GM20000 (cell line): Measurements from ENCODE around the gene ARID3A.
"Not testable (repeated sequence)": the region's sequence is repeated elsewhere in the genome, so short reads cannot be mapped to it uniquely, and the experiment has no call there.

ENCODE experiments used
- DNase-seq: peaks from one replicate; pipeline ENCODE4 v3.0.0; 2012; ENCODE audit warnings: low spot score
- TF ChIP-seq, protein P1 (sequence below): IDR thresholded peaks from 2 replicates; pipeline ENCODE4 v1.5.1; 2012; ENCODE audit warnings: mild to moderate bottlenecking, control low read depth; ENCODE audit errors: extremely low read depth, missing control alignments

ARID3A gene

GRCh38 chr19:888581-889385 is 37.1 kb upstream of the ARID3A start:
- peak; percentile 74 for DNase-seq
- TF ChIP-seq, protein P1, sequence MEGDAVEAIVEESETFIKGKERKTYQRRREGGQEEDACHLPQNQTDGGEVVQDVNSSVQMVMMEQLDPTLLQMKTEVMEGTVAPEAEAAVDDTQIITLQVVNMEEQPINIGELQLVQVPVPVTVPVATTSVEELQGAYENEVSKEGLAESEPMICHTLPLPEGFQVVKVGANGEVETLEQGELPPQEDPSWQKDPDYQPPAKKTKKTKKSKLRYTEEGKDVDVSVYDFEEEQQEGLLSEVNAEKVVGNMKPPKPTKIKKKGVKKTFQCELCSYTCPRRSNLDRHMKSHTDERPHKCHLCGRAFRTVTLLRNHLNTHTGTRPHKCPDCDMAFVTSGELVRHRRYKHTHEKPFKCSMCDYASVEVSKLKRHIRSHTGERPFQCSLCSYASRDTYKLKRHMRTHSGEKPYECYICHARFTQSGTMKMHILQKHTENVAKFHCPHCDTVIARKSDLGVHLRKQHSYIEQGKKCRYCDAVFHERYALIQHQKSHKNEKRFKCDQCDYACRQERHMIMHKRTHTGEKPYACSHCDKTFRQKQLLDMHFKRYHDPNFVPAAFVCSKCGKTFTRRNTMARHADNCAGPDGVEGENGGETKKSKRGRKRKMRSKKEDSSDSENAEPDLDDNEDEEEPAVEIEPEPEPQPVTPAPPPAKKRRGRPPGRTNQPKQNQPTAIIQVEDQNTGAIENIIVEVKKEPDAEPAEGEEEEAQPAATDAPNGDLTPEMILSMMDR = no peak

- DNase-seq = no peak
- TF ChIP-seq, protein P1 = no peak
Measured at GRCh38 chr19:889662-890295, 36.1 kb upstream of the ARID3A start.

DNA sequence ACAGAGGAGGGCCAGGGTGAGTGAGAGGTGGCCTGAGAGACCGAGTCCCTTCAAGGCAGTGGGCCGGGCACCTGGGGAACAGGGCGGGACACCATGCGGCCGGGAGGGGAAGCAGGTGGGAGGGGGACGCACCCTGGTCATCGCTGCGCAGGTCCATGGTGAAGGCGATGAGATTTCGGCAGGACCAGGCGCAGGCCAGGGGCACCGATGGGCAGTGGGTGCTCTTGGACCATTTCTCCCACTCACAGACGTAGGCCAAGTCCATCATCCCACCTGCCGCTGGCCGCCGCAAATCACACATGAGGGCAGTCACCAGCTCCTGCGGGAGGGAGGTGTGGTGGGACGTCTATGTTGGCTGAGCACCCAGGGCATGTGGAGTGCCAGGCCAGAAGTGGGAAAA is 35.0 kb upstream of the ARID3A start:
- DNase-seq = no peak
- TF ChIP-seq, protein P1 = no peak

- DNase-seq = not testable (repeated sequence)
Measured at GRCh38 chr19:891421-892200, 34.2 kb upstream of the ARID3A start.

DNA sequence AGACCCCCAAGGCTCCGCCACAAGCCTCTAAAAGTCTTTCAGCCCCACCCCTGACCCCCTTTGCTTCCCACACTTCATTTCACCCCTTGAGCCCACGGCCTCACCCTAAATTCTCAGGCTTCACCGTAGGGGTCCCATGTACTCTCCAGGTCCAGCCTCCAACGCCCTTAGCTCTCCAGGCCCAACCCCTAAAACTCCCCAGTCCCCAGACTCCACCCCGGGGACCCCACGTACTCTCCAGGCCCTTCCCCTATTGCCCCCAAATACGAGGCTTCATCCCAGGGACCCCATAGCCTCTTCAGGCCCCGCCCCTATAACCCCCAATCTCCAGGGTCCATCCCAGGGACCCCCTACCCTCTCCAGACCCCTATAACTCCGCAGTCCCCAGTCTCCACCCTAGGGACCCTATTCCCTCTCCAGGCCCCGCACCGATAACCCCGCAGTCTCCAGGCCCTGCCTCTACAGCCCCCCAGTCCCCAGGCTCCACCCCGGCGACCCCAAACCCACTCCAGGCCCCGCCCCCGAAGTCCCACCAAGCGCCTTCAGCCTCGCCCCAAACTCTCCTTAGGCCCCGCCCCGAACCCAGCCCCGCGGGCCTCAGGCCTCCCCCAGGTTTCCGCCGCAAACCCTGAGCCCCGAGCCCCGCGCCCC is 33.5 kb upstream of the ARID3A start:
- DNase-seq = peak; percentile 74
- TF ChIP-seq, protein P1 = no peak

DNA sequence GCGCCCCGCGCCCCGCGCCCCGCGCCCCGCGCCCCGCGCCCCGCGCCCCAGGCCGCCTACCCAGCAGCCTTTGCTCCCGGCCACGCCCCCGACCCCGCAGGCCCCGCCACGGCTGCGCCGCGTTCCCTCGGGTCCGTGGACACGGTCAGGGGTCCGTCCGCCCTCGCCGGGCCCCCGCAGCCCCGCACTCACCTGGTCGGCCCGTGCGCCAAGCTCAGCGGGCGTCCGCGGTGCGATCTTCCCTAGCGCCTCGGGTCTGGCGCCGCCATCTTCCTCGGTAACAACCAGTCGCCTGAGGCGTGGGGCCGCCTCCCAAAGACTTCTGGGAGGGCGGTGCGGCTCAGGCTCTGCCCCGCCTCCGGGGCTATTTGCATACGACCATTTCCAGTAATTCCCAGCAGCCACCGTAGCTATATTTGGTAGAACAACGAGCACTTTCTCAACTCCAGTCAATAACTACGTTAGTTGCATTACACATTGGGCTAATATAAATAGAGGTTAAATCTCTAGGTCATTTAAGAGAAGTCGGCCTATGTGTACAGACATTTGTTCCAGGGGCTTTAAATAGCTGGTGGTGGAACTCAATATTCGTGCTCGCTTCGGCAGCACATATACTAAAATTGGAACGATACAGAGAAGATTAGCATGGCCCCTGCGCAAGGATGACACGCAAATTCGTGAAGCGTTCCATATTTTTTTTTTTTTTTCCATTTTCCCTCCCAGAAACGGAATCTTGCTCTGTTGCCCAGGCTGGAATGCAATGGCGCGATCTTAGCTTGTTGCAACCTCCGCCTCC is 32.7 kb upstream of the ARID3A start, which contains the start of the genes MED16 and RNU6-9:
Gene MED16 (minus strand): TSS at position 294 of the 796 bp plus-strand sequence. CDS start 2,056 bp downstream, outside the sequence.
Gene RNU6-9 (plus strand): TSS at position 591 of the 796 bp plus-strand sequence.
- peak; percentile 100 for DNase-seq
- TF ChIP-seq, protein P1 = no peak

DNA sequence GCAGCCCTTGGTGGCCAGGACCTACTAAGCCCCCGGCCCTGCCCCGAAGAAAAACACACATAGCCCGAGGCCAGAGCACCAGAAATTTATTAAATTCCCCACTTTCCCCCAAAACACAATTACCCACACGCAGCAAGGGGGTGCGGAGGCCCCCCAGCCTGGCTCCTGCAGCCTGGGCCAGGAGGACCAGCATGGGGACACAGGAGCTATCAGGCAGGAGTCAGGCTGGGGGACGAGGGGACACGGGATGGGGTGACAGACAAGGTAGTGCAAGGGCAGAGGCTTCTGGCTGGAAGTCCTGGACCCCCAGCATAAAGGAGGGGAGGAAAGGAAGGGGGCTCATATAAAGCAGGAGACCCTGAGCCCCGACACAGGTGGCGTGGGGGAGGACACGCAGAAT is 29.4 kb upstream of the ARID3A start:
- DNase-seq = no peak
- TF ChIP-seq, protein P1 = no peak
